Measurements from ENCODE around the gene TMPRSS13. TPM values are rescaled to one million over a fixed set of nuclear protein-coding genes. Genes with fewer than 3 reads are reported as not detected.
A peak's percentile ranks its signal among the peaks of the same experiment; 100 is the strongest.

The TMPRSS13 gene
- total RNA-seq, 4 donors from 2014 or later = 0.13 to 0.67 (median 0.31) TPM; not detected in 1

- Histone ChIP-seq H3K4me3 (no peak overlapping the region), H3K4me1 (peaks cover 0 to 10% (median 5%) of the 10 kb centered on the region in 3 donors), H3K36me3 (no peaks in the 10 kb centered on the region), H3K27me3 (no peaks in the 10 kb centered on the region), H3K9me3 (no peaks in the 10 kb centered on the region), H3K27ac (peak overlapping the region in 2 of 4 donors; percentile 7 to 35)
- ATAC-seq = no peak
- TF ChIP-seq POLR2A (IDR thresholded peaks at IDR 0.05) (no peak), EP300 (IDR thresholded peaks at IDR 0.05) (no peak), POLR2AphosphoS5 (IDR thresholded peaks at IDR 0.05) (no peak)
- TF ChIP-seq, protein P1, sequence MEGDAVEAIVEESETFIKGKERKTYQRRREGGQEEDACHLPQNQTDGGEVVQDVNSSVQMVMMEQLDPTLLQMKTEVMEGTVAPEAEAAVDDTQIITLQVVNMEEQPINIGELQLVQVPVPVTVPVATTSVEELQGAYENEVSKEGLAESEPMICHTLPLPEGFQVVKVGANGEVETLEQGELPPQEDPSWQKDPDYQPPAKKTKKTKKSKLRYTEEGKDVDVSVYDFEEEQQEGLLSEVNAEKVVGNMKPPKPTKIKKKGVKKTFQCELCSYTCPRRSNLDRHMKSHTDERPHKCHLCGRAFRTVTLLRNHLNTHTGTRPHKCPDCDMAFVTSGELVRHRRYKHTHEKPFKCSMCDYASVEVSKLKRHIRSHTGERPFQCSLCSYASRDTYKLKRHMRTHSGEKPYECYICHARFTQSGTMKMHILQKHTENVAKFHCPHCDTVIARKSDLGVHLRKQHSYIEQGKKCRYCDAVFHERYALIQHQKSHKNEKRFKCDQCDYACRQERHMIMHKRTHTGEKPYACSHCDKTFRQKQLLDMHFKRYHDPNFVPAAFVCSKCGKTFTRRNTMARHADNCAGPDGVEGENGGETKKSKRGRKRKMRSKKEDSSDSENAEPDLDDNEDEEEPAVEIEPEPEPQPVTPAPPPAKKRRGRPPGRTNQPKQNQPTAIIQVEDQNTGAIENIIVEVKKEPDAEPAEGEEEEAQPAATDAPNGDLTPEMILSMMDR (IDR thresholded peaks at IDR 0.05) = no peak
- WGBS, 2 donors (ENCODE audit: low coverage in 1 of 2) = 54 to 100% methylated on average over 1 to 4 of the region's 4 CpGs
Measured at GRCh38 chr11:117906710-117907109, 22.5 kb downstream of the TMPRSS13 start.

- Histone ChIP-seq H3K4me3 (no peak overlapping the region), H3K36me3 (no peaks in the 10 kb centered on the region), H3K27ac (no peak overlapping the region), H3K9me3 (no peaks in the 10 kb centered on the region), H3K27me3 (no peaks in the 10 kb centered on the region), H3K4me1 (peaks cover 0 to 10% (median 5%) of the 10 kb centered on the region in 3 donors)
- no peak for TF ChIP-seq POLR2AphosphoS5 (IDR thresholded peaks at IDR 0.05)
- no peak for TF ChIP-seq EP300 (IDR thresholded peaks at IDR 0.05)
- no peak for TF ChIP-seq POLR2A (IDR thresholded peaks at IDR 0.05)
- TF ChIP-seq, protein P1 (IDR thresholded peaks at IDR 0.05) = no peak
- WGBS, 2 donors (ENCODE audit: low coverage in 1 of 2) = 88% methylated on average over 2 of the region's 2 CpGs; no CpG with 5 or more reads in 1 of the 2 donors
- ATAC-seq = no peak
Measured at GRCh38 chr11:117906126-117906525, 23.1 kb downstream of the TMPRSS13 start.

- Histone ChIP-seq H3K27ac (no peak overlapping the region), H3K9me3 (no peaks in the 10 kb centered on the region)
- 72 to 83% methylated on average over 2 to 4 of the region's 4 CpGs for WGBS, 2 donors (ENCODE audit: low coverage in 1 of 2)
Measured at GRCh38 chr11:117905524-117905923, 23.7 kb downstream of the TMPRSS13 start.

GRCh38 chr11:117903505-117904382 lies 25.5 kb downstream of the TMPRSS13 start:
- Histone ChIP-seq H3K9me3 (no peaks in the 10 kb centered on the region), H3K4me1 (peaks cover 0 to 10% (median 5%) of the 10 kb centered on the region in 3 donors), H3K27ac (no peak overlapping the region), H3K27me3 (no peaks in the 10 kb centered on the region), H3K36me3 (no peaks in the 10 kb centered on the region), H3K4me3 (no peak overlapping the region)
- 80 to 100% methylated on average over 2 to 5 of the region's 14 CpGs for WGBS, 2 donors (ENCODE audit: low coverage in 1 of 2)
- no peak for ATAC-seq
- no peak for TF ChIP-seq POLR2A (IDR thresholded peaks at IDR 0.05)
- TF ChIP-seq, protein P1 (IDR thresholded peaks at IDR 0.05) = no peak
- TF ChIP-seq POLR2AphosphoS5 (IDR thresholded peaks at IDR 0.05) = no peak
- no peak for TF ChIP-seq EP300 (IDR thresholded peaks at IDR 0.05)

More at GRCh38 chr11:117905524-117905923, 23.7 kb downstream of the TMPRSS13 start:
- H3K4me3 ChIP-seq = no peak overlapping the region
- H3K36me3 ChIP-seq = no peaks in the 10 kb centered on the region
- ATAC-seq = no peak
- no peaks in the 10 kb centered on the region for H3K27me3 ChIP-seq
- TF ChIP-seq POLR2A (IDR thresholded peaks at IDR 0.05) (no peak), POLR2AphosphoS5 (IDR thresholded peaks at IDR 0.05) (no peak), EP300 (IDR thresholded peaks at IDR 0.05) (no peak)
- TF ChIP-seq, protein P1 (IDR thresholded peaks at IDR 0.05) = no peak
- H3K4me1 ChIP-seq = peaks cover 0 to 10% (median 5%) of the 10 kb centered on the region in 3 donors

Data from gastroesophageal sphincter (tissue), 4 donors.